Uterus (tissue), 4 donors: ENCODE data around the gene FBXO15. TPM values are rescaled to one million over a fixed set of nuclear protein-coding genes. Genes with fewer than 3 reads are reported as not detected.

Experiments used
- DNase-seq, 2 donors: peaks; one replicate each; pipeline ENCODE4 v3.0.0-alpha.2; 2019 to 2020
- H3K27ac ChIP-seq, 2 donors: fragments of 200-600 bp; sonication (generic); 1 replicate in 1 of 2; 2 replicates in 1 of 2; pipeline ENCODE4 v1.5.1; 2016 to 2018
- H3K27me3 ChIP-seq, 2 donors: fragments of 200-600 bp; sonication (generic); one replicate each; pipeline ENCODE4 v1.5.1; 2018 to 2019; ENCODE audit warnings: control low read depth in 1 of 2
- H3K36me3 ChIP-seq, 2 donors: fragments of 200-600 bp; sonication (generic); one replicate each; pipeline ENCODE4 v1.5.1; 2019; ENCODE audit warnings: control low read depth in 1 of 2
- H3K4me1 ChIP-seq, 2 donors: fragments of 200-600 bp; sonication (generic); one replicate each; pipeline ENCODE4 v1.5.1; 2018 to 2019; ENCODE audit warnings: control low read depth in 1 of 2
- H3K4me3 ChIP-seq, 2 donors: fragments of 200-600 bp; sonication (generic); 1 replicate in 1 of 2; 2 replicates in 1 of 2; pipeline ENCODE4 v1.5.1; 2018 to 2019; ENCODE audit warnings: mild to moderate bottlenecking in 1 of 2
- H3K9me3 ChIP-seq, 2 donors: fragments of 200-600 bp; sonication (generic); one replicate each; pipeline ENCODE4 v1.5.1; 2019; ENCODE audit warnings: control low read depth in 1 of 2
- POLR2A ChIP-seq, 2 donors: fragments of 450-650 bp; IDR thresholded peaks; one replicate each; pipeline ENCODE4 v1.6.1; 2016; ENCODE audit warnings: antibody characterized with exemption in 2 of 2, mild to moderate bottlenecking in 1 of 2, moderate library complexity in 1 of 2
- intact Hi-C: fragments of 100-400 bp; cut with DNase I; formaldehyde crosslinking; loops from one replicate; pipeline ENCODE4 v1.15.1; 2023; ENCODE audit warnings: low total_unique reads
- total RNA-seq, 4 donors: library from RNA; depleted of rRNA in 3 of 4; stranded (reverse); fragments of >200 nt in 3 of 4; gene quantifications; one replicate each; pipeline versions ENCODE4 v1.1.0 to v1.2.4, GENCODE V29; 2014 to 2023
- TF ChIP-seq, protein P1 (sequence below), 4 experiments: fragments of 200-600 bp in 2 of 4; fragments of 450-650 bp in 2 of 4; sonication (generic) in 2 of 4; IDR thresholded peaks; one replicate each; pipeline ENCODE4 v1.5.1; 2016 to 2019; ENCODE audit warnings: antibody characterized with exemption in 4 of 4, mild to moderate bottlenecking in 2 of 4, moderate library complexity in 1 of 4
- donor health status: DM: yes; HTN: yes; CAD: no.

The FBXO15 gene
- total RNA-seq, 4 donors from 2014 or later: 0.76 to 3.0 TPM; not detected in 2

DNA sequence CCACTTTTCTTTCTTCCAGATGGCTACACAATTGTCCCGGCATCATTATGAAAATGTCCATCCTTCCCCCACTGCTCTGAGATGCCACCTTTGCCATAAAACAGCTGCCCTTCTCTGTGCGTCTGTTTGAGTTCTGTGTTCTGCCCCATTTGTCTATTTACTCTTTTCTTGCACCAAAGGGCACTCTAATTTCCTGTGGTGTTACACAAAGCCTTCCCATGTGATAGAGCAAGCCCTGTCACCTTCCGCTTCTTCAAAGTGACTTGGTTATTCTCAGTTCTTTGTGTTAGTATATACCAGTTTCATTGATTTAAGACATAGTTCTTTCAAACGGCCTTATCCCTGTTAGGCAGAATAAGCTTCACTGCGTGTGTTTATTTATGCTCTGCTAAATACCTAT, 84.1 kb downstream of the FBXO15 start:
- H3K4me1 ChIP-seq: no peaks in the 10 kb centered on the region
- no peak overlapping the region for H3K27ac ChIP-seq
- no peaks in the 10 kb centered on the region for H3K9me3 ChIP-seq
- H3K4me3 ChIP-seq: no peak overlapping the region
- no peak for DNase-seq
- no peaks in the 10 kb centered on the region for H3K36me3 ChIP-seq
- no peak for TF ChIP-seq POLR2A (IDR thresholded peaks at IDR 0.05)
- TF ChIP-seq, protein P1, sequence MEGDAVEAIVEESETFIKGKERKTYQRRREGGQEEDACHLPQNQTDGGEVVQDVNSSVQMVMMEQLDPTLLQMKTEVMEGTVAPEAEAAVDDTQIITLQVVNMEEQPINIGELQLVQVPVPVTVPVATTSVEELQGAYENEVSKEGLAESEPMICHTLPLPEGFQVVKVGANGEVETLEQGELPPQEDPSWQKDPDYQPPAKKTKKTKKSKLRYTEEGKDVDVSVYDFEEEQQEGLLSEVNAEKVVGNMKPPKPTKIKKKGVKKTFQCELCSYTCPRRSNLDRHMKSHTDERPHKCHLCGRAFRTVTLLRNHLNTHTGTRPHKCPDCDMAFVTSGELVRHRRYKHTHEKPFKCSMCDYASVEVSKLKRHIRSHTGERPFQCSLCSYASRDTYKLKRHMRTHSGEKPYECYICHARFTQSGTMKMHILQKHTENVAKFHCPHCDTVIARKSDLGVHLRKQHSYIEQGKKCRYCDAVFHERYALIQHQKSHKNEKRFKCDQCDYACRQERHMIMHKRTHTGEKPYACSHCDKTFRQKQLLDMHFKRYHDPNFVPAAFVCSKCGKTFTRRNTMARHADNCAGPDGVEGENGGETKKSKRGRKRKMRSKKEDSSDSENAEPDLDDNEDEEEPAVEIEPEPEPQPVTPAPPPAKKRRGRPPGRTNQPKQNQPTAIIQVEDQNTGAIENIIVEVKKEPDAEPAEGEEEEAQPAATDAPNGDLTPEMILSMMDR (IDR thresholded peaks at IDR 0.05): no peak
- H3K27me3 ChIP-seq: no peaks in the 10 kb centered on the region
- intact Hi-C loops: no loop called here

DNA sequence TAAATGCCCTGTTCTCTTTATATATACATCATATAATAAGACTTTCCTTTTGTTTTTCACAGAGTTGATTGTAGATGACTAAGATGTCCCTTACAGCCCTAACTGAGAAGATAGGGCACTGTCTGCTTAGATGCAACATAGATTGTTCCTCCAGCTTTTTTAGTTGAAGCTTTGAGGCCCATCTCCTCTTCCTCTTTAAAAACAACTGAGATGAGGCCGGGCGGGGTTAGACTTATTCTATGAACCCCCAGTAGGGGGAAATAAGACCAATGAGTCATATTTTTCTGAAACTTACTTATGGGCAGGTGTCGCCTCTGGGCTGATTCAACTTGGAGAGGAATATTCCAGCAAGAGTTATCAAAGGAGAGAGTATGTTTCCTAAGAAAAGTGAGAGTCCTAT, 84.6 kb downstream of the FBXO15 start:
- Histone ChIP-seq H3K27ac (no peak overlapping the region), H3K36me3 (no peaks in the 10 kb centered on the region), H3K9me3 (no peaks in the 10 kb centered on the region), H3K4me1 (no peaks in the 10 kb centered on the region), H3K4me3 (no peak overlapping the region), H3K27me3 (no peaks in the 10 kb centered on the region)
- TF ChIP-seq POLR2A (IDR thresholded peaks at IDR 0.05): no peak
- TF ChIP-seq, protein P1 (IDR thresholded peaks at IDR 0.05): no peak
- DNase-seq: no peak
- intact Hi-C loops: no loop called here

DNA sequence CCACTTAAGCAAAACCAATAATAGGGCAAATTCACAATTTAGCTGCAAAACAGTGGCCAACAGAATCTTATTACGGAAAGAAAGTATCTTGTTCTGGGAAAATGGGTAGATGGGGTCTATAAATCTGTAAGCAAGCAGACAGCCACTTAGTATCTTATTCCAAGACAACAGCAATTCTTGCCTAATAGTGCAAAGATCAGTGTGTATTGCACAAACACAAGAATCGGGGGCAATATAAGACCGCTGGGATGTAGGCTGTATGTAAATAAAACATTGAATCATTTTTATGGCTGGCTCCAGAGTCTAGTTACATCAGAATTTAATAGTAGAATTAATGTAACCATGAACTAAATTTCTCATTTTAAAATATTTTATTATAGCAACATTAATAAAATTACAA, 85.6 kb downstream of the FBXO15 start:
- no peaks in the 10 kb centered on the region for H3K36me3 ChIP-seq

DNA sequence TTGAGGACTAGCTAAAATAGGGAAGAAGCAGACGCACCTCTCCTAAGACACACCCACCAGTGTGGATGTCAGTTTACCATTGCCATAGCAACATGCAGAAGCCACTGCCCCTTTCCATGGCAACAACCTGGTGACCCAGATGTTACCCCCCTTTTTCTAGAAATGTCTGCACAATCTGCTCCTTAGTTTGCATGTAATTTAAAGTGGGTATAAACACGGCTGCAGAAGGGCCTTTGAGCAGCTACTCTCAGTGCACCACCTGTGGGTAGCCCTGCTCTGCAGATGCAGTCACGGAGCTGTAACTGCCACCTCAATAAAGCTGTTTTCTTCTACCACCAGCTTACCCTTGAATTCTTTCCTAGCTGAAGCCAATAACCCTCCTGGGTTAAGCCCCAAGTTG, 87.1 kb downstream of the FBXO15 start:
- Histone ChIP-seq H3K36me3 (no peaks in the 10 kb centered on the region), H3K27ac (no peak overlapping the region), H3K27me3 (no peaks in the 10 kb centered on the region), H3K4me1 (no peaks in the 10 kb centered on the region), H3K9me3 (no peaks in the 10 kb centered on the region), H3K4me3 (no peak overlapping the region)
- TF ChIP-seq POLR2A (IDR thresholded peaks at IDR 0.05): no peak
- TF ChIP-seq, protein P1 (IDR thresholded peaks at IDR 0.05): no peak
- DNase-seq: no peak
- intact Hi-C loops: no loop called here

More for the DNA sequence above, 85.6 kb downstream of the FBXO15 start:
- Histone ChIP-seq H3K27me3 (no peaks in the 10 kb centered on the region), H3K4me1 (no peaks in the 10 kb centered on the region), H3K9me3 (no peaks in the 10 kb centered on the region), H3K4me3 (no peak overlapping the region), H3K27ac (no peak overlapping the region)
- no peak for DNase-seq
- no peak for TF ChIP-seq POLR2A (IDR thresholded peaks at IDR 0.05)
- TF ChIP-seq, protein P1 (IDR thresholded peaks at IDR 0.05): no peak
- intact Hi-C loops: no loop called here

DNA sequence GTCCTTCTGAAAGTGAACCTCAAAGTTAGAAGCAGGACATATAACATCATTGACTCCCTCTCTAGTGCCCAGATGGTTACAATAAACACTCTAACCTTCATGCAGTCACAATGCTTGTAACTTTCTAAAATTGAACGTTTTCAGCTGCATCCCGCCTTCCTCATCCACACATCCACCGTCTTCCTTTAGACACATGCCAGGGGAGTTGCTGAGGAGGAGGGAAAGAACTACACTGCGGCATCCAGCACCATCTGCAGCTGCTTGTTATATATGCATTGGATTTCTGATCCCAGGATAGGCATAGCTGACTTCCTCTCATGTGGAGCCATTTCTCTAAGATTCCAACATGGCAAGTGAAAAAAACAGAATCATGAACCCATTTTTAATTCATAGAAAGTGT, 96.8 kb downstream of the FBXO15 start:
- no peak overlapping the region for H3K27ac ChIP-seq
- no peak overlapping the region for H3K4me3 ChIP-seq
- no peak for DNase-seq
- H3K27me3 ChIP-seq: no peaks in the 10 kb centered on the region
- no peaks in the 10 kb centered on the region for H3K4me1 ChIP-seq
- intact Hi-C loops: no loop called here
- no peaks in the 10 kb centered on the region for H3K9me3 ChIP-seq
- no peaks in the 10 kb centered on the region for H3K36me3 ChIP-seq
- TF ChIP-seq POLR2A (IDR thresholded peaks at IDR 0.05): no peak
- TF ChIP-seq, protein P1 (IDR thresholded peaks at IDR 0.05): no peak
